Erythroblast (primary cell): ENCODE results near the gene FYTTD1.

Experiments used
- GATA1 ChIP-seq: IDR thresholded peaks from 2 replicates; pipeline ENCODE4 v1.6.1; 2011; ENCODE audit warnings: low read depth, mild to moderate bottlenecking, control low read depth, low read length, moderate library complexity
- POLR2A ChIP-seq: IDR thresholded peaks from 2 replicates; pipeline ENCODE4 v1.6.1; 2011; ENCODE audit warnings: mild to moderate bottlenecking, low read length

GRCh38 chr3:197833930-197834715 lies 84.4 kb downstream of the FYTTD1 start:
- TF ChIP-seq POLR2A: no peak
- no peak for TF ChIP-seq GATA1
